PC-9 (cell line): Measurements from ENCODE around the gene MGLL.

Source experiments
- CTCF ChIP-seq: fragments of 200-600 bp; sonication (generic); conservative IDR thresholded peaks from 2 replicates; pipeline ENCODE4 v1.6.1; 2017; ENCODE audit warnings: mixed run types, antibody characterized with exemption, mild to moderate bottlenecking, moderate library complexity
- EZH2 ChIP-seq: fragments of 200-600 bp; sonication (generic); IDR thresholded peaks from 2 replicates; pipeline ENCODE4 v1.8.0; 2017; ENCODE audit warnings: antibody characterized with exemption, low read depth

GRCh38 chr3:127690823-127691452, 131.4 kb downstream of the MGLL start:
- peak; percentile 67 for TF ChIP-seq CTCF
- no peak for TF ChIP-seq EZH2
